ACHN (cell line): ENCODE measurements around the gene ACACA.

Experiments
- DNase-seq: peaks from one replicate; pipeline ENCODE4 v3.0.0-alpha.2; 2015
- in situ Hi-C: cut with HindIII; loops from 2 replicates; pipeline ENCODE4 v1.10.0; 2017; ENCODE audit warnings: low sequenced_read_pairs, low pct_ligation_motif_present, low pct_unique_long_range_greater_than_20kb

Gene ACACA

GRCh38 chr17:37265446-37266173 lies 141.0 kb downstream of the ACACA start:
- in situ Hi-C loops: no loop called here
- DNase-seq: no peak

GRCh38 chr17:37261286-37261685 lies 145.3 kb downstream of the ACACA start:
- no peak for DNase-seq
- in situ Hi-C loops: no loop called here

- DNase-seq: peak; percentile 38
- in situ Hi-C loops: no loop called here
Observed at GRCh38 chr17:37259030-37259735, 147.5 kb downstream of the ACACA start.

- in situ Hi-C loops: no loop called here
- DNase-seq: no peak
Observed at GRCh38 chr17:37256627-37257026, 150.0 kb downstream of the ACACA start.

- DNase-seq: no peak
- in situ Hi-C loops: no loop called here
Observed at GRCh38 chr17:37255432-37255831, 151.2 kb downstream of the ACACA start.

- in situ Hi-C loops: no loop called here
- DNase-seq: no peak
Observed at GRCh38 chr17:37247825-37248224, 158.8 kb downstream of the ACACA start.

GRCh38 chr17:37246085-37246484 lies 160.6 kb downstream of the ACACA start:
- no peak for DNase-seq
- in situ Hi-C loops: no loop called here

- in situ Hi-C loops: no loop called here
- no peak for DNase-seq
Observed at GRCh38 chr17:37240381-37240780, 166.3 kb downstream of the ACACA start.

- in situ Hi-C loops: no loop called here
- DNase-seq: peak; percentile 21
Observed at GRCh38 chr17:37239690-37240334, 166.8 kb downstream of the ACACA start.

- no peak for DNase-seq
- in situ Hi-C loops: no loop called here
Observed at GRCh38 chr17:37234106-37234505, 172.5 kb downstream of the ACACA start.

- in situ Hi-C loops: no loop called here
- DNase-seq: no peak
Observed at GRCh38 chr17:37233036-37233435, 173.6 kb downstream of the ACACA start.

GRCh38 chr17:37231887-37232286 lies 174.7 kb downstream of the ACACA start:
- no peak for DNase-seq
- in situ Hi-C loops: no loop called here

GRCh38 chr17:37230633-37231032 lies 176.0 kb downstream of the ACACA start:
- DNase-seq: no peak
- in situ Hi-C loops: no loop called here

GRCh38 chr17:37225465-37225864 lies 181.2 kb downstream of the ACACA start:
- in situ Hi-C loops: no loop called here
- DNase-seq: no peak

- no peak for DNase-seq
- in situ Hi-C loops: no loop called here
Observed at GRCh38 chr17:37221865-37222264, 184.8 kb downstream of the ACACA start.

- no peak for DNase-seq
- in situ Hi-C loops: no loop called here
Observed at GRCh38 chr17:37220607-37220953, 186.1 kb downstream of the ACACA start.

GRCh38 chr17:37219876-37220606 lies 186.6 kb downstream of the ACACA start:
- in situ Hi-C loops: no loop called here

GRCh38 chr17:37218849-37219248 lies 187.8 kb downstream of the ACACA start:
- no peak for DNase-seq
- in situ Hi-C loops: no loop called here

More at GRCh38 chr17:37219876-37220606, 186.6 kb downstream of the ACACA start:
- no peak for DNase-seq

GRCh38 chr17:37214416-37214815 lies 192.2 kb downstream of the ACACA start:
- in situ Hi-C loops: no loop called here
- DNase-seq: no peak
